ENCODE data around the gene FLT1. TPM values are rescaled to one million over a fixed set of nuclear protein-coding genes. Genes with fewer than 3 reads are reported as not detected.

FLT1 gene
- polyA plus RNA-seq, 3 donors = 6.3 to 31.8 (median 6.6) TPM

DNA sequence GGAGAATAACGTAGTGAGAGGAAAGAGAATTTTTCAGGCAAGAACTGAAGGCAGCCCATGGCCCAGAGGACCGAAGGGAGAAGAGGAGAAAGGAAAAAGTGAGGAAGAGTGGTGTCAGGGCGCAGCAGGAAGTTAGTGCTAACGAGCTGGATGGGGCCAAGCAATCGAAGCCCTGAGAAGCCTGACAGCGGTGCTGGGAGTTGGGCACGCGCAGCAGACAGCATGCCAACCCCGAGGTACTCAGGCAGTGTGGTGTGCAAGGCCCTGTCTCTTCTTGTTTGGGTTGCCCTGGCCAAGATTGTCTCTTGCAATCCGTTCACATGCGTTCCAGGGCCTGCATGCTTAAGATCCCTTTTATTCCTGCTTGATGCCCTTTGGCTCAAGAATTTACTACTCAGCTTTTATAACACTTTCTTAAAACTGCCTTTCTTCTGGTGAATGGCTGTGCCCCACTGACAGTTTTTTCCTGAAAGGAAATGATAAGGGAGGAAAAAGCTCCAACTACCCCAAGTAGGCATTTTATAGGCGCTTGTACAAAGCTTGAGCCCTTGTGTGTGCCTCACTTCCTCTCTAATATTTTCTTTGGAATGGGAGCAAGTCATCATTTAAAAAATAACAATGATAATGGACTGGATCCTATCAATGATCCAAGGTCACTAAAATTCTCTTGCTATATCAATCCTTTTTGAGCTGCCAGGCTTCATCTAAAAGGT is 115.4 kb downstream of the FLT1 start:
- no peak overlapping the region for H3K27ac ChIP-seq (ENCODE audit: low read depth, low read length)
- WGBS, 3 donors = 69 to 75% (median 71%) methylated on average over 12 of the region's 12 CpGs

DNA sequence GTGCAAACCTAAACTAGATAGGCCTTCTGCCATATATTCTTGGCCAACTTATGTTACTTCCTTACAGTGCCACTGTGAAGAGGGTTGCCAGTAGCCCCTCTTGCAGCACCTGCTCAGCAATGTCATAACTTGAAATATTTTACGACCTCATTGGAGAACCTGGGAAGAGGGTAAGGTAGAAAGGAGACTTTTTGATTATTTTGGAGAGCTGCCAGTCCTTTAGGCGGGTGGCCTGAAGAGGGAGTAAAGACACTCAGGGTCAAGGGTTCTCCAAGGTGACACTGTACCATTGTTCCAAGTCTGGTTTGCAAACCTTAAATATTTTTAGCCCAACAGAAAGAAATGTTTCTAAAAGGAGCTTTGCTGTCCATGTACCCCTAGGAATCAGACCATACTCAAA is 118.3 kb downstream of the FLT1 start:
- WGBS, 3 donors = 37 to 75% (median 60%) methylated on average over 2 of the region's 2 CpGs
- no peak overlapping the region for H3K27ac ChIP-seq (ENCODE audit: low read depth, low read length)

DNA sequence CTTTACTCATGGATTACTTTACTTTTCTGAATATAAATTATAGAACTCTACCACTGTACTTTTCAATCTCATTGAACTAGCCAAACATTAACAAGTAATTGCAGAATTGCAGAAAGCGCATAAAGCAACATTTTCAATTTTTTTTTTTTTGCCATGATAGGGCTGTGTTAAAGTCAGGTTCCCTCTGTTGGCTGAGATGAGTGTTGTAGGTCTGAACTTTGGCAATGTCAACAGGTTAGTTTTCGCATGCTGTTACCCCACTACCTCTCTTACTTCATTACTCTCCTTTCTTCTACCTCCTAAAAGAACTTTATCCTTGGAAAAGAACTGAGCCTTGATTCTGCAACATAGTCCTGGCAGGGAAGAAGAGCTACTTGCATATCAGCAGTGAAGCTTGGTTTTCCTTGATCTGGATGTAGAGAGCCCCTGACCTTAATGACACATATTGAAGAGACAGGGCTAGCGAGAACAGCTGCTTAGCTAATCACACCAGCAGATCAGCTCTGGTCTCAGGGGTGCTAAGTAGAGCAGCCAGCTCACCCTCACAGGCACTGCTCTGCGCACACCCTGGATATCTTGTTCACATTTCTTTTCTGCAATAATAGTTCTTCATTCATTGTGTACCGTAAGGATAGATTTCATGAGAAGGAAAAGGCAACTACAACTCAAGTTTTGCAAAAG is 119.5 kb downstream of the FLT1 start:
- WGBS, 3 donors = 67 to 71% (median 69%) methylated on average over 5 of the region's 5 CpGs
- no peak overlapping the region for H3K27ac ChIP-seq (ENCODE audit: low read depth, low read length)

DNA sequence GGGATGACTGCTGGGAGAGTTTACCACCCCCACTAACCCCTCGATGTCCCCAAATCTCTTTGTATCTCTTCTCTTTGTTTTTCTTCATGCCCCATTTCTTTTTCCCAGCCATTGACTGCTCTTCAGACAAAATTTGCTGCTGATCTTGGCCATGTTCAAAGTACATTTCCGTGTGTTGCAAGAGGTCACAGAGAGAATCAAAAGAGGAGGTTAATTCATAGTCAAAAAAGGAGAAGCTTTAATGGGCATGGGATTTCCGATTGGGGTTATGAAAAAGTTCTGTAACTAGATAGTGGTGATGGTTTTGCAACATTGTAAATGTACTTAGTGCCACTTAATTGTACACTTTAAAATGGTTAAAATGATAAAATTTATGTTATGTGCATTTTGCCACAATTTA is 121.1 kb downstream of the FLT1 start:
- WGBS, 3 donors = 59 to 69% (median 67%) methylated on average over 3 of the region's 3 CpGs
- no peak overlapping the region for H3K27ac ChIP-seq (ENCODE audit: low read depth, low read length)

DNA sequence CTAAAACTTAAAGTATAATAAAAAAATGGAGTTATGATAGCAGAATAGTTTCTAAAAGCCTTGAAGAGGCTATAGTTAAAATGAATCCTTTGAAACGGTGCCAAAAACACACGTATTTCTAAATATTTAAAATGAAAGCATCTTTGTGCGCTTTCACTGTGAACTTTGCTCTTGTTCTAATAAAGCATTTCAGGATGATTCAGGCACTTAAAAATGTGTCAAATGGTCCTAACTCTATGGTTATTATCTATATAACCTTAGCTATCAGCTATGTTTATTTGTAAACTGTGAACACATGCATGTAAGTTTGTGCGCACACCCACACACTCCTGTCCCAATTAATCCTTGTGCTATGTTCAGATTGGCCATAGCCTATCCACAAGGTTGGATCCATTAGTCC is 124.5 kb downstream of the FLT1 start:
- H3K27ac ChIP-seq (ENCODE audit: low read depth, low read length) = no peak overlapping the region
- 71 to 82% (median 80%) methylated on average over 4 of the region's 4 CpGs for WGBS, 3 donors

DNA sequence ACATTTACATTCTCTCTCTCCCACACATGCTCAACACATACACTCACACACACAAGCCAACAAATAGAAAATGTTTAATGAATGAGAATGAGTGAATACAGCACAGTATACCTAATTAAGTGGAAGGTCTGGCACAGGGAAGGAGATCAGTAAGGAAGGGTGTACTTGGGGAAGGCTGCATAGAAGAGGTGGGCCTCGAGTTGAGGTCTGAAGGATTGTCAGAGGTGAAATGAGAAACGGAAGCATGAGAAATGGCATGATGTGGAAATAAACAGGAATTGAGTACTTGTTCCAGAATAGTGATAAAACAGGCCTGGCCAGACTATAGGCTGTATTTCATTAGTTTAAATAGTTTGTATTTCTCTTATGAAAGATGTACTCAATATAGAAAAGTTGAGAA is 136.2 kb downstream of the FLT1 start:
- WGBS, 3 donors = 63 to 88% (median 80%) methylated on average over 2 of the region's 2 CpGs
- no peak overlapping the region for H3K27ac ChIP-seq (ENCODE audit: low read depth, low read length)

DNA sequence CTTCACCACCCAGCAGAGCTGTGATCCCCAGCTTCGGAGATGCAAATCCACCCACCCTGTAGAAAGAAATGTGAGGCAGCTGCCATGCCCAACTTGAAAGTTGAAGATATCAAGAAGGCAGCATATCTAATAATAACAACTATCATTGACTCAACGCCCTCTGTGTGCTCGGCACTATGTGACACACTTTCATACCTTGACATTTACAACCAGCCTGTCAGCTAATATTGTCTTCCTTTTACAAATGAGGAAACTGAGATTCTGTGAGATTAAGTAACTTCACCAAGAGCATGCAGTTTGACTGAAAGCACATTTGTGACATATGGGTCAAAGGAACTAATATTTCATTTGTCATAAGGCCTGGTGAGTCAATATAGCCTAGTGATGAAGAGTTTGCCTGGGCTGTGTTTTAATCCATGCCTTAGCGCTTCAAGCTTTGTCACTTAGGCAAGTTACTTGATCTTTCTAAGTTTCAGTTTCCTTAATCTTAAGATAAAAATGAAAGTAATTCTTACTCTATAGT is 137.0 kb downstream of the FLT1 start:
- no peak overlapping the region for H3K27ac ChIP-seq (ENCODE audit: low read depth, low read length)
- 80 to 93% (median 88%) methylated on average over 4 of the region's 4 CpGs for WGBS, 3 donors

DNA sequence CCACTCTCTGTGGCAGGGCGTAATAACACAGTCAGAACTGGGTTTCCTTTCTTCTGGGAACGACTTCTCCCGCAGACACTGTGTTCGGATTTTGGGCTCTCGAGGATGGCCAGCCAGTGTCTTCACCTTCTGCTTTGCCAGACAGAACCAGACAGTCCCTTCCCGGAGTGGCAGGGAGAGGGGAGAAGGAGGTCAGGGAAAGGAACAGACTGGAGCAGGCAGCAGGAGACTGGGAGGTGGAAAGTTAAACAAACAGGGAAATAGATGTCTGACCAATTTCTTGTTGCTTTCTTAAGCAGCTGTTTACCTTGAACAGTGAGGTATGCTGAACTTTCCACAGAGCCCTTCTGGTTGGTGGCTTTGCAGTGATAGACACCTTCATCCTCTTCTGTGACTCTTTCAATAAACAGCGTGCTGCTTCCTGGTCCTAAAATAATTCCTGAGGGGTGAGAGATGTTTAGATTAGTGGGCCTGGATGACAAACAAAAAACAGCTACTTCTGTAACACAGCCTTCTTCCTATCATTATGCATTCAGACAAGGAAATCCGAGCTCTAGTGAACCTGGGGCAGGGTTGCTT is 137.6 kb downstream of the FLT1 start:
- H3K27ac ChIP-seq (ENCODE audit: low read depth, low read length) = no peak overlapping the region
- 61 to 78% (median 78%) methylated on average over 8 of the region's 8 CpGs for WGBS, 3 donors

DNA sequence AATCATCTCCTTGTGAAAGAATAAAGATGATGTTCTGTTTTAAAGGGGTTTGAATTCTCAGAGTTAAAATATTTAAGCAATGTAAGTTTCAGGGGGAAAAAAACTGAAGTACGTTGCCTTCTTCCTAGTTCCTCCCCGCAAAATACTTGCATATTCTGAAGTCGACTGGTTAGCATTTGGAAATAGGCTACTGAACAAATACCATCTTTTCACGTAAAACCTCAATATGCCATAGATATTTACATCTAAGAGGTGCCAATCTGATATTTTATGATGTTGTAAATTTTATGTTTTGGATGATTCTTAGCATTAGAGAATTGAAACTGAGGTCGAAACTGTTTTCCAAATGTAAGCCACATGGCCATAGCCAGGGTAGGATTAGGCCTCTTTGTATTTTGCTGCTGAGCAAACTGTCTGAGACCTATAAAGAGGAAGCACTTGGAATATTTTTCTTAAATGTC is 138.3 kb downstream of the FLT1 start:
- H3K27ac ChIP-seq (ENCODE audit: low read depth, low read length) = no peak overlapping the region
- 56 to 72% (median 61%) methylated on average over 5 of the region's 5 CpGs for WGBS, 3 donors

DNA sequence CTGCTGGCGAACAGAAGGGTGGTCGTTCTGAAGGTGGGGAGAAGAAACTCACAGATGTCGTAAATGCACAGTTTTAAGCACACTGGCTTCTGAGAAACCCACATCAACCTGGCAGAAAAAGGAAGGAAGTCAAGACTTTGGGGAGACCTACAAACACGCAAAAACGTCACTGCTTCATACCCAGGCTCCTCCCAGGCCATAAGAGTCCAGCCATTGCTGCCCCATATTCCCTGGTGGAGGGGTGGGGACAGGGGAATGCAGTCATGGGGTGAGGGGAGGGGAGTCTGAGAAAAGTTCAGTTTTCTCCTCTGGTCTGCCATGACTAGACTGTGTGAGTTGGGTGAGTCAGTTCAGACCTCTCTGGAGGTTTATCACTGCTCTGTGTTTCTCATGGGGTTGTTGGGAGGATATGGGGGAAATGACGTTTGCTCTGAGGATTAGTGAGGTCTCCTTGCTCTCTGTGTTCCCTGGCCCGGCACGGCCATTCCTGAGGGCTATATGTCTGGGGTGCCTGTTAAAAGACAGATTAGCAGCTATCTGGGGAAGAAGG is 139.0 kb downstream of the FLT1 start:
- 56 to 61% (median 58%) methylated on average over 8 of the region's 8 CpGs for WGBS, 3 donors
- H3K27ac ChIP-seq (ENCODE audit: low read depth, low read length) = no peak overlapping the region

DNA sequence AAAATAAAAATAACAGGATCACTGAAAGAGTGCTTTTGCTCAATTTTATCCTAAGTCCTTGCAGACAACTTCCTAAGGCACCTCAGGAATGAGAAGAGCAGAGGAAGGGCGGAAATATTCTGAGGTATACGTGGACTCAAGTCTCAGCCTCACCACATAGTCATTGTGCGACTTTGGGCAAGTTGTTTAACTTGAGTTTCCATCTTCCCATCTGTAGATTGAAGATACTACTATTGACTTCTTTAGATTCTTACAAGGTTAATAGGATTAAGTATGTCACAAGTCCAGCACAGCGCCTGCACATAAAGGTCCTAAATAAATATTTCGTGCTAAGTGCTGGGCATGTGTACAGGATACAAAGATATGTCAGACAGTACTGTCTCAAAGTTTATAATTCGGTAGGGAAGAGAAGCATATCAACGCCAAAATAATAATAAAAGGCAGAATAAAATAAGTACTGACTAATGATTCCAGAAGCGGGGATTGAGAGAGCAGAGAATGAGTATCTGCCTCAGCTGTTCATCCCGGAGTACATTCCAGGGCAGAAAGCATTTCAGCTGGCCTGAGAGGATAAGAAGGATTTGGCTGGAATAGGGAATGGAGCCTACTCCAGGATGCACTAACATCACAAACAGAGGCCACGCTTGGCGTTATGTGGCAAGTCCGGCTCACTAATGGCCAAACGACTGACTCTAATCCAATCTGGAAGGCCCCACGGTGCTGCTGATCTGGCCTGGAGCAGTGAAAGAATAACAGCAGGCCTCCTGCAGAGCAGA is 139.7 kb downstream of the FLT1 start:
- WGBS, 3 donors = 86 to 95% (median 94%) methylated on average over 14 of the region's 14 CpGs

DNA sequence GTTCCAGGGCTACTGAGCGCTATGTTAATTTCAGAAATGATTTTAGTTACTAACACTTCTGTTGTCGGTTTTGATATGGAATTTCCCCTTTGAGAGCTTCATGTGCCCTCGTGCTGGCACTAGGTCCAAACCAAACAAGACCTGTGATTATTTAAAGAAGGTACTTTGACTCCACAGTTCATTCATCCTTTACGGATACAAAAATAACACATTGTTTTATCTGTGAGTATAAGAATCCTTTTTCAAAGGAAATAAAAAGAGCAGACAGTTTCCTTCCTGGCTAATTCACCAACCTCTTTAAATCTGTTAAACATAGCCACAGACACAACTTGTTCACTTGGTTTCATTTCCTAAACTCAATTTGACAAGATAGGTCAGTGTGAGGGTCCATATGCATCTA is 141.2 kb downstream of the FLT1 start:
- 57 to 73% (median 63%) methylated on average over 4 of the region's 4 CpGs for WGBS, 3 donors
- H3K27ac ChIP-seq (ENCODE audit: low read depth, low read length) = no peak overlapping the region

More for the DNA sequence above, 139.7 kb downstream of the FLT1 start:
- H3K27ac ChIP-seq (ENCODE audit: low read depth, low read length) = no peak overlapping the region

DNA sequence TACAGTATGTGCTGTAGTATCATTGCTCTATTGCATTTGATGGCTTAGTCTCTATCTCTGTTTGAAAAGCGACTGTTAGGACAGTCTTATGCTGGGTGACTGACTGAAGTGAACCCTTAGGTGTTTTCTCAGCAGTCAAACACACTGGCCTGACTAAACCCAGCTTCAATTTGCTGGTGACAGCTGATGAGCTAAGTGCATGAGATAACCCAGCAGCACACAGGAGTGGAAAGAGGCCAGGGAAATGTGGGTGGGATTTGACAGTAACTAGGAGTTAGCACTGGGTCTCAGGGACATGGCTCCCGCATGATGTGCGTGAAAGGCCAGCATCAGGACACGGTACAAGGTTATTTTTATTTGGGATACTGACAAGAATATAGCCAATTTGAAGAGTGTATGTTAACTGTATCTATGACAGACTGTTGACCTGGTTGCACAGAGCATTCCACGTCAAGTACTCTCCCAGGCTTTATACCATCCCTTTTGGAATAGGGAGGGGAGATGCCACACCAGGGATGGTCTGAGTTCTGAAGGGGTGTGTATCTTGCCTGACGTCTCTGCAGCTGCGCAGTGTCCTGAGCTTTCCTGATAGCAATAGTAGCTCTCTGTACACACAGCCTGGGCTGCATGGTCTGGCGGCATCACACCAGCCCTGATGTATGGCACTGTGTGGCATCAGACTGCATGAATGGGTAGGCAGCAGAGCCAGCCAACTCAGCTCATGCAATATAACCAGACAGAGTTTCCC is 144.8 kb downstream of the FLT1 start:
- 67 to 82% (median 80%) methylated on average over 8 of the region's 8 CpGs for WGBS, 3 donors
- H3K27ac ChIP-seq (ENCODE audit: low read depth, low read length) = no peak overlapping the region

DNA sequence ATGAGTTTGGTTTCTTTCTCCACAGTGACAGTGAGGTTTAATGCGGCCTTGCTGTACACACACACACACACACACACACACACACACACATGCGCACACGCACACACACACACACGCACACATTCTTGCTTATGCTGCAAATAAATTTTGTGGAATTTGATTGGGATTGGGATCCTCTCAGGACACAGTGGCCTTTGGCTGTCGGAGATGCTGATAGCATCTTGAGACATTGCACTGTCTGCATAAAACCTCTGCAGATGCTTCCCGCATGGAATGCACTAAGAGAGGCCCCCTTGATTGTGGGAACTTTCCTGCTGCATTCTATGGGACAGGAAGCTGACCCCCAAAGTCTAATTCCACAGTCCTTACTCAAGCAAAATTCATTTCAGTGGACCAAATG is 145.6 kb downstream of the FLT1 start:
- WGBS, 3 donors = 78 to 82% (median 80%) methylated on average over 6 of the region's 6 CpGs
- H3K27ac ChIP-seq (ENCODE audit: low read depth, low read length) = no peak overlapping the region

DNA sequence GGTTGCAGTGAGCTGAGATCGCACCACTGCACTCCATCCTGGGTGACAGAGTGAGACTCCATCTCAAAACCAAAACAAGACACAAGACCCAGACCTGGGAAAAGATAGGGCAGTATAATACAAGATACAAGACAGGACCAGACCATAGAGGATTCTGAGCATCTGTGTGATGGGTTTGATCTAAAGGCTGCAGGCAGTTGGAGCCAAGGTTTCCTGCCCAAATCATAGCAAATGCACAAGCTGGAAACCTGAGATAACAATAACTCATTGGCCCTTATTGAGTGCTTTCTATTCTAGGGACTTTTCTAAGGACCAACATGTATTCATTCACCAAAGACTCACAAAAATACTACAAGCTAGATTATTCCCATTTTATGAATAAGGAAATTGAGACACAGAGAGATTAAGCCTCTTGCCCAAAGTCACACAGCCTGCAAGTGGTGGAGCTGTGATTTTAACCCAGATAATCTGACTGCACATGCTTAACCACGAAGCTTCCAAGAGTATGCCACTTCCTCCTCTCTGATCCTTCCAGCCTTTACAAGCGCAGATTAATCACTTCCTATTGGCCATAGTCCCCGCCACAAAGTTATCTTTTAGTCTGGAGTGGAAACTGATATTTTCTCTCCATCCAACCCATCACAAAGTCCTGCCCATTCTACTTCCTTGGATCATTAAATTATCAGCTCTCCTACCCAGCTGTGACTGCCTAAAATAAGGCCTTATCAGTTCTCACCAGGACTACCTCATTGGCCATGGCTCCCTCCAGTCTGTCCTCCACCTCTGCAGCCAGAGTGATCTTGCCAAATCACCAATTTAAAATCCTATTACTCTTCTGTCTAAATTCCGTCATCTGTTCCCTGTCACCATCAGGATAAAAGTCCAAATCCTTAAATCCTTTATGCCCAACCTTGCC is 147.2 kb downstream of the FLT1 start:
- no peak overlapping the region for H3K27ac ChIP-seq (ENCODE audit: low read depth, low read length)
- WGBS, 3 donors = 51 to 66% (median 65%) methylated on average over 5 of the region's 5 CpGs

DNA sequence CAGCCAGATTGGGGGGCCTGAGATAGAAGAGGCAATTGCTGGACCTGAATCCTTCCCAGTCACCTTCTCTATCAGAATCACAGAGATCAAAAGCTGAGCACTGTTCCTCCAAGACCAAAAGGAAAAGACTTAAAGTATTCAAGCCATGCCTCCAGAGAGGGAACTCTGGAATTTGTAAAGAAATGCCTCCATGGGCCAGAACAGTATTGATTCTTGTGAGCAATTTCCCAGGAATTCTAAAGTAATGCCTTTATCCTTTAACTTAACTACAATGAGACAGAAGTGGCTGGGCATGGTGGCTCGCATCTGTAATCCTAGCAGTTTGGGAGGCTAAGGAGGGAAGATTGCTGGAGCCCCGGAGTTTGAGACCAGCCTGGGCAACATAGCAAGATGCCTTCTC is 148.8 kb downstream of the FLT1 start:
- H3K27ac ChIP-seq (ENCODE audit: low read depth, low read length) = no peak overlapping the region
- WGBS, 3 donors = 86 to 94% (median 91%) methylated on average over 2 of the region's 2 CpGs

DNA sequence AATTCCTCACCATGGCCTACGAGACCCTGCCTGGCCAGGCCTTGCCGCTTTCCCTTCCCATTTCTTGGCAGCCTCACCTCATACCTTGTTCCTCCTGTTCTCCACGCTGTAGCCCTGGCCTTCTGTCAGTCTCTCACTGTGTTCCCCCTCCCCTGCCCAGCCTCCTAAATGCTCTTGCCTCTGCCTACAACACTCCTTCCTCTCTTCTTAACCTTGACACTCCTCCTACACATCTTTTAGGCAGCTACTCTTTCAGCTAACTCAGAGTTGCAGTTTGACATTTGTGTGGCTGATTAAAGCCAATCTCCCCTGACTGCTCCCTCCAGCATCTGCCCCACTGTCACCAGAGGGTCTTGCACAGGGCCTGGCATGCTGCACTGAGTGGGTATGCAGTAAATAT is 150.8 kb downstream of the FLT1 start:
- WGBS, 3 donors = 76 to 79% (median 79%) methylated on average over 3 of the region's 3 CpGs
- no peak overlapping the region for H3K27ac ChIP-seq (ENCODE audit: low read depth, low read length)

Data from adipose tissue (tissue), 3 donors.